HG02981 (cell line): Measurements from ENCODE around the gene LRP5.
A peak's percentile ranks its signal among the peaks of the same experiment; 100 is the strongest.
"Not testable (repeated sequence)": the region's sequence is repeated elsewhere in the genome, so short reads cannot be mapped to it uniquely, and the experiment has no call there.

Experiments used
- ATAC-seq: cut with Tn5 transposase; IDR thresholded peaks from one replicate; pipeline ENCODE4 v1.9.1; 2021; ENCODE audit warnings: mild to moderate bottlenecking, moderate library complexity; ENCODE audit not compliant: unreplicated experiment

Gene LRP5

DNA sequence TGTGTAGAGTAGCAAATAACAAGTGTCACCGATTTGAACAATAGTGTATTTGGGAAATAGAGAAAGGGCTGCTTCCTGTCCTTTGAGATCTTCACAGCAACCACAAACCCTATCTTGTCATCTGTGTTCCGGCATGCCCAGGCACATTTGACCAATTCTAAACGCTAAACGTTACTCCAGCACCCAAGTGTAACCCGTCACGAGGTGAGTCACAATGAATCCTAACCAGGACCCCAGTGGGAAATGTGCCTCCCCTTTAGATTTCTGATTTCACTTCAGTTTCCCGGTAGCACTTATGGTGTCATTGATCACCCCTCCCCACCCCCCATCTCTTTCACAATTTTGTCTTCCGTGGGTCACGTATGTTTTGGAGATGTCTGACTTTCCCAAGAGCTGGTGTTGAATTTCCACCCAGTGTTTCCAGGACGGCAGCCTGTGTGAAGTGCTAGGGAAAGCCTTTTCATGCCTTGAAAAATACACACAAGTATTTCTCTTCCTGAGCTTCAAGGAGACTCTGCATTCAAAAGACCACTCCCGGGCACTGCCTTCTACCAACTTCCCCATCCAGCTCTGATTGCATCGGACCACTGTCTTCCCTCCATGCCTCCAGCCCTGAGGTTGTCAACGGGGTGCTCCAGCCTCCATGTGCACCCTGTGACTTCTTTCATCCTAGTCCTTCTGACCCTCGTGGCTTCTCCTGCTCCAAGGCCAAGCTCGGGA is 30.1 kb upstream of the LRP5 start:
- ATAC-seq: peak; percentile 56

DNA sequence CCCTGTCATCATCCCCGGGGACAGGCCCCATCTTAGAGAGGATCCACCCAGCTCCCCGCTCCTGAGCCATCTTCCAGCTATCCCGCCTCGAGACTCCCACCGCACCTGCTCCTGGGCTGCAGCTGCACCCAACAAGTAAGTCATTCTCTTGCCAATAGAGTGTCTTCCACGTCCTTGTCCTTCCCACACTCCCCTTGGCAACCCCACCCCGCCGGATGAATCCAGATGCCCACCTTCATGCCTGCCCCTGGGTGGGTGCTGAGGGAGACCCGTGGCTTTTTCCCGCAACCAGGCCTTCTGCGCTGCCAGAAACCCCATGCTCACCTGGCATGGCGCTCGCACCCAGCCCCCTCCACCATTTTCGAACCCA is 29.5 kb upstream of the LRP5 start:
- ATAC-seq: no peak

DNA sequence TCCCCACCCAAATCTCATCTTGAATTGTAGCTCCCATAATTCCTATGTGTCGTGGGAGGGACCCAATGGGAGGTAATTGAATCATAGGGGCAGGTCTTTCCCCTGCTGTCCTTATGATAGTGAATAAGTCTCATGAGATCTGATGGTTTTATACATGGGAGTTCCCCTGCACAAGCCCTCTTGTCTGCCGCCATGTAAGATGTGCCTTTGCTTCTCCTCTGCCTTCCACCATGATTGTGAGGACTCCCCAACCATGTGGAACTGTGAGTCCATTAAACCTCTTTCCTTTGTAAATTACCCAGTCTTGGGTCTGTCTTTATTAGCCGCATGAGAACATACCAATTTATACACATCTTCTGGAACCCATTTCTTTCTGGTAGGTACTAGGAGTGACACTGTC is 27.8 kb upstream of the LRP5 start:
- ATAC-seq: not testable (repeated sequence)

DNA sequence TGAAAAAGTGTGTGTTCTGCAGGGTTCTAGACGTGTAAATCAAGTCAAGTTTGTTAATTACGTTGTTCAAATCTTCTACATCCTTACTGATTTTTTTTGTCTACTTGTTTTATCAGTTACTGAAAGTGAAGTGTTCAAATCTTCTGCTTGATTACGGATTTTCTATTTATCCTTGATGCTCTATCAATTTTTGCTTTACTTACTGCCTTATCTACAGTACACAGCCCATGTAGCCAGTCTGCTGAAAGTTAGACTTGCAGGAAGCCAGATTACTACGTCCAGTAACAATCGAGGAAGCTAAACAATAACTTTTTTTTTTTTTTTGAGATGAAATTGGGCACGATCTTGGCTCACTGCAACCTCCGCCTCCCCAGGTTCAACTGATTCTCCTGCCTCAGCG is 25.0 kb upstream of the LRP5 start:
- no peak for ATAC-seq

DNA sequence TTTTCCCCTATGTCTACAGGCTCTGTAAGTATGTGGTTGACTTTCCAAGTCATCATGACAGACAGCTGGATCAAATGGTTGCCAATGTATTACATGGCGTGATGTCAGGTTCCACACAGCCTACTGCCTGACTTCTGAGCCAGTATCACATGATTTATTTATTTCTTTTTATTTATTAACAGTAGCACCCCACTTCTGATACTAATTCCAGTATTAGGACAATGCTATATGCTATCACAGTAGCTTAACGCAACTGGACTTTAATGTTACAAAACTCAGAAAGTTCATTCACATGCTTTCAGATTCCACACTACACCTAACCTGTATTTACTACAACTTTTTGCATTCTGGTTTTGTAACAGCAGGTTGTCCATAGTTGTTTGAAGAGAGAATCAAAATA is 22.9 kb upstream of the LRP5 start:
- no peak for ATAC-seq

DNA sequence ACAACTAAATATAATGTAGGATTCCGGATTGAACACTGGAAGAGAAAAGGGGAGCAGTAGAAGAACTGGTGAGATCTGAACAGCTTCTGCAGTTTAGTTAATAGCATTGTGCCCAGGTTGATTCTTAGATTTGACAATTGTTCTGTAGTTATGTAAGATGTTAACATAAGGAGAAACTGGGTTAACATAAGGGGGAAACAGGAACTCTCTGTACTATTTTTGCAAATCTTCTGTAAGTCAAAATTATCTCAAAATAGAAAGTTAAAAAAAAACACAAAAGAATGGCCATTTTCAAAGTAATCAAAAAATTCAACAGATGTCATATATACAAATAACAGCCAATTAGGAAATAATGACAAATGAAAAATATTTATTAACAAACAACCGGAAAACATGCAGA is 18.7 kb upstream of the LRP5 start:
- ATAC-seq: no peak

DNA sequence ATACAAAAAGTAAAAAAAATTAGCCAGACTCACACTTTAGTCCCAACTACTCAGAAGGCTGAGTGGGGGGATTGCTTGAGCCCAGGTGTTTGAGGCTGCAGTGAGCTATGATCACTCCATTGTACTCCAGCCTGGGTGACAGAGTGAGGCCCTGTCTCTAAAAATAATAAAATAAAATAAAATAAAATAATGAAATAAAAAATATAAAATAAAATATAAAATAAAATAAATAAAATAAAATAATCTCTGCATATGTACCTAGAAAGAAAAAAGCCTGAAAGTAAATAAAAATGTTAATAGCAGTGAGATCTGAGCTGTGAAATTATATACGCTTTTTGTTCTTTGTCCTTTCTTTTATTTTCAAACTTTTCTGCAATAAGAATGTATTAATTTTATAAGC is 17.1 kb upstream of the LRP5 start:
- no peak for ATAC-seq

DNA sequence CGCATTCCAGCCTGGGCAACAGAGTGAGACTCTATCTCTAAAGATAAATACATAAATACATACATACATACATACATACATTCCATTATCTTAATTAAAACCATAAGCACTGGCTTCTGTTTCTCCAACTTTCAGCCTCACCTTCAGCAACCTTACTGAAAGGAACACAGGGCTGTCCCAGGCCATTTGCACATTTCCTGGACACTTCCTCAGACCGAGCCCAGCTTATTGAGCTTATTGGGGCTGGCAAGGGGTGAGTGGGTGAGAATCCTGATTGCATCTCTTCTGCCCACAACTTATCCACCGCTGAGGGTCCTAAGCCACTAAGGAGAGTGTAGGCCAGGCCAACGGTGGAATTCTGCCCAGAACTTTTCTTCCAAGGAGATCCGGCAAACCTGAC is 16.5 kb upstream of the LRP5 start:
- no peak for ATAC-seq

DNA sequence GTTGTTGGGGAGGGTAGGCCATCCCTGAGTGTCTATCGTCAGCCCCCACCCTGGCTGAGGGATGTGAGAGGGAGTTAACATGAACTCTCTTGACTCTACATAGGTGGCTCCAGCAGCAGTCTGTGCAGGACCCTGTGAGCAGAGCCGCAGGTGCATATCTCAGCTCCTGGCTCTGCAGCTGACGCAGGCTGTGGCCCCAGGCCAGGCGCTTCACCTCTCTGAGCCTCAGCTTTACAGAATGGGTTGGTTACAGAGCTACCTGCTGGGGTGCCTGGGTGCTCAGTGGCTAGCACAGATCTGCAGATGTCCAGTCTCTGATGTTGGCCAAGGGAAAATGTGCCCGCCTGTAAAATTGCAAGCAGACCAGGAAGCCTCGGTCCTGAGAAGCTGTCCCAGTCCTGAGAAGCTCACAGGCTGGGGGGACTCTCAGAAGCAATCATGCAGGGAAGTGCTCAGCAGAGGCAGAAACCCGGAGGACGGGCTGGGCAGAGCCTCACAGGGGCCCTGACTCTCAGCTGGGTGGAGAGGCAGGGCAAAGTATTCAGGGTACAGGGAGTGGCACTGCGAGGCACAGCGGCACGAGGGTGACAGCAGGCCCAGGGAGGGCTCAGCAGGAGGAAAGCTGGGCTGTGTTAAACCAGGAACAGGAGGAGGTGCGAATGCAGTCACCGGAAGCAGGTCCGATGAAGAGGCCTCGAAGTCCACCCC is 15.9 kb upstream of the LRP5 start:
- ATAC-seq: no peak

DNA sequence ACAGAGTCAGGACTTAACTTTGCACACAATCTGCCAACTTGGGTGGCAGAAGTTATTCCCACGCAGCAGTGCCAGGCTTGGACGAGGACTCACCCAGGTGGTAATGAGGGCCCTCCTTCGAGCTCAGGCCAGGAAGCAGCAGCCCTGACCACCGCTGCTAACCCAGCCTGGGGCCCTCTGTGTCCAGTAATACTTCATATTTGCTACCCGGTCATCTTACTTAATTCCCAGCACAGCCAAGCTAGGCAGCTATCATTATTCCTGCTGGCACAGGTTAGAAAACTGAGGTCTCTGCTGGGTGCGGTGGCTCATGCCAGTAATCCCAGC is 15.4 kb upstream of the LRP5 start:
- no peak for ATAC-seq

DNA sequence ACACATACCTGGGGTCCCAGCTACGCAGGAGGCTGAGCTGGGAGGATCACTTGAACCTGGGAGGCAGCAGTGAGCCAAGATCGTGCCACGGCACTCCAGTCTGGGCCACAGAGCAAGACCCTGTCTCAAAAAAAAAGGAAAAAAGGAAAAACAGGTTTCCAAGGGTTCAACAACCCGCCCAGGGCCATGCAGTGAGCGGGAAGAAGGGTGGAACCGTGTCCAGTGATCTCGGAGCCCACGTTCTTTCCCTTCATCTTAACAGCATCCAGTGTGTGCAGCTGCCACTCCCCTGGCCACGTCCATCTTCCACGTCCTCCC is 14.9 kb upstream of the LRP5 start:
- ATAC-seq: no peak

DNA sequence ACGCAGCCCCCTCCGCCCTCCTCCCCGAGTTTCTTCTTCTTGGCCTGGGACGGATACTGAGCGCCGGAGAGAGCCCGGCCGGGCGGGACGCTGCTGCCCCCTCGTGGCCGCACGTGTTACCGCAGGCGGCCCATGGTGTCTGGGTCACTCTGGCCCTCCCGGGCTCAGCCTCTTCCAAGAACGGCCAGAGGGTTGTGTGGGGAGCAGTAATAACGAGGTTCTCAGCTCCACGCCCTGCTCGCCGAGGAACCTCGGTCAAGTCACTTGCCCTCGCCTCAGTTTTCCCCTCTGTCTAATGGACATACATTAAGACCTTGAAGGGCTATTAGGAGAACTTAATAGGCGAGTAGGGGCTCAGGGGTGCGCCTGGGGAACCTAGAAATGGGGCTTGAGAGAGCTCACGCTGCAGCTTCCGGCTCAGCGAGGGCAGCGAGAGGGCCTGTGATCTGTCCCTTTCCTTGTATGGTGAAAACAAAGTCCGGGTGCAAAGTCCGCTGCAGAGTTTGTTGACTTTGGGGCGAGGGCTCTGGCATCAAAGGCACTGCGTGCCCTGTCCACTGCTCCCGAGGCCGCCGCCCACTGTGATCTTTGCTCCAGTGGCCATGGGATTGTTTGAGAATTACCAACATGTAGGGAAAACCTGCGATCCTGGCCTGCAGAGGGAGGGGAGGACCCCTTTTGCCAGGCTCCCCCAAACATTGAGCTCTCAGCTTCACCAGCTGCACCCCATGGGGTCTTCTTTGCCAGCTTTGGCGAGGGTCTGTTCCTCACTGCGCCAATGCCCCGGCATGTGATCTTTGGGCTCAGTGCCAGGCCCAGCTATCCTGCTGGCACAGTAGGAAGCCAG is 14.4 kb upstream of the LRP5 start:
- no peak for ATAC-seq

DNA sequence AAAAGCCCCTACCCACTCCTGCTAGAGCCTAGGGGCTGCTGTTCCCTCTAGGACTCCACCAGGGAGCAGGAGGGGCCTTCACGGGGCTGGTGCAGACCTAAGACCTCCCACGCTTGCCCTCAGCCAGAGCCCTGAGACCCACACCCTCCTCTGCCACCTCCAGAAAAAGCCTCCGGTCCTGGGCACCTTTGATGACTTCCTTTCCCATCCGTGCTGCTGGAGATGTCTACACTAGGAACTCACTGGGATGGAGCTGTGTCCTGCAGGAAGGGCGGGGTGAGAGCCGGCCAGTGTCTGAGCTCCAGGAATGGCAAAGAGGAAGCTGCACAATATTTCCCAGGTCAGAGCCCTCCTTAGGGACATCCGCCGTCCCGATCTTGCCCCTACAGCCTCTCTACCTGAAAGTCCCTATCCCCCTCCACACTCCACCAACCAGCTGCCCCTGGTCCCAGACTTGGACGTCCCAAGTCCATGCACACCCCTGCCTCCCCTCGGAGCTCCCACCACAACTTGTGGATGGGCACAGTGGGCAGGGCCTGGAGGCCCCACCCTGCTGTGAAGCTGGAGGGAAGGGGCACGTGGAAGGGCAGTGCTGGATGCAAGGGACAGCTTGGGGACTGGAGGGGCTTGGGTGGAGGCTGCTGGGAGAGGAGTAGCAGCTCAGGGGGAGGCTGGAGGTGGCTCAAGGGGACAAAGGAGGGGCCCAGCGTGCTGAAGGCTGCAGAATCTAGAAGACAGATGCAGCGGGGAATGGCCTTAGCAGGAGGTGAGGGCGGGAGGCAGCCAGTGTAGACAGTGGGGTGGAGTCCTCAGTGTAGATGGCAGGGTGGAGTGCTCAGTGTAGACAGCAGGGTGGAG is 13.5 kb upstream of the LRP5 start:
- no peak for ATAC-seq

DNA sequence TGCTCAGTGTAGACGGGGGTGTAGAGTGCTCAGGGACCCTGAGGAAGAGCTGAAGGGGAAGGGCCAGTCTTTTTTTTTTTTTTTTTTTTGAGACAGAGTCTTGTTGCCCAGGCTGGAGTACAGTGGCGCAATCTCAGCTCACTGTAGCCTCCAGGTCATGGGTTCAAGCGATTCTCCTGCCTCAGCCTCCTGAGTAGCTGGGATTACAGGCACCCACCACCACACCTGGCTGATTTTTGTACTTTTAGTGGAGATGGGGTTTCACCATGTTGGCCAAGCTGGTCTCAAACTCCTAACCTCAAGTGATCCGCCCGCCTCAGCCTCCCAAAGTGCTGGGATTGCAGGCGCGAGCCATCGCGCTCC is 12.9 kb upstream of the LRP5 start:
- ATAC-seq: not testable (repeated sequence)

DNA sequence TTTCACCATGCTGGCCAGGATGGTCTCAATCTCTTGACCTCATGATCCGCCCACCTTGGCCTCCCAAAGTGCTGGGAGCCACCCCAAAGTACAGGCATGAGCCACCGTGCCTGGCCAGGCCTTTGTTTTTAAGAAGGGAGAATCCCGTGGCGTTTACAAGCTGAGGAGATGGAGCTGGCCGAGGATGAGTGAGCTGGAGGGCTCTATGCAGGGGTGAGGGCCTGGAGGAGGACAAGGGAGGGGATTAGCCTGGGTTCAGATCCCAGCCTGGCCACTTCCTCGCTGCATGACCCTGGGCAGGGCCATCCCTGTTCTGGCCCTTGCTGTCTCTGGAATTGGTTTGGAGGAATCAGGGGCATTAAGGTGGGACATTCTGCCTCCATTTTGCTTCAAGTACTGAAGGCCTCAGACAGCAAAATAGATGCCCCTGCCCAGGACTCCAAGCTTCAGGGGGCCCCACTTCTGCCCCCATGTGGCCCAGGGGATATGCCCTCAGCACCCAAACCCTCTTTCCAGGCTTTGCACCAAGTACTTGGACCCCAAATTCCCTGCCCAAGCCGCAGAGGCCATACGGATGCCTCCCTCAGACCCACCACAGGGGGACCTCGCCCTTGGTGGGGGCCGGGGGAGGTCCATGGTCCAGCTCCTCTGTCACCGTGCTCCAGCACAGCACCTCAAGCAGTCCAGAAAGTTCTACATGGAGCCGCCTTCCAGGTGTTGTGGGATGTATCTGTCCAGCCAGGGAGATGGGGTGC is 12.1 kb upstream of the LRP5 start:
- ATAC-seq: no peak

DNA sequence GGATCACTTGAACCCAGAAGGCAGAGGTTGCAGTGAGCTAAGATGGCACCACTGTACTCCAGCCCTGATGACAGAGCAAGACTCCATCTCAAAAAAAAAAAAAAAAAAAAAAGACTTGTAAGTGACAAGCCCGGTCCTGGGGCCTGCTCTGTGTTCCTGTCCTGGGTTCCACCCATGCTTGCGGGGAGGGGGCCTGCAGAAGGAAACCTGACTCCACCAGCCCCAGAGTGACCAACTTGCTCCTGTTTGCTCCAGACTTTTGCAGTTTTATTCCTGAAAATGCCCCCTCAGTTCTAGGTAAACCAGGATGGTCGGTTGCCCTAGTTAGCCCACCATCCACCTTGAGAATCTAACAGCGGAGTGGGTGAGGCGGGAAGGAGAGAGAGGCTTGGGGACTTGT is 10.1 kb upstream of the LRP5 start:
- ATAC-seq: no peak

DNA sequence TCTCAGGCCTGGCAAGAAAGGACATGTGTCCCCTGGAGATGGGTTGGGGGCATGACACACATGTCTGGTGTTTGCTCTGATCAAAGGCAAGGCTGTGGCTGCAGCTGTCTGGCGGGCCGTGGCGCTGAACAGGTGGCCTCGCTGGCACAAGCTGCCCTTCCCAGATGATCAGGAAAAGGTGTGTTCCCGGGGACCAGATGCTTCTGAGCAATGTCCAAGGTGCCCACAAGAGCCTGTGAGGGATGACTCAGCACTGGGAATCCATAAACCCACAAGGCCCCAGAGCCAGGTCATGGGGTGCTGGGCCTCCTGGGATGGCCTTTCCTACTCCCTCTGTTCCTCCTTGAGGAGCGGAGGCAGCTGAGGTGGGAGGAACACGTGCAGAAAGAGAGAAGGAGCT is 9.7 kb upstream of the LRP5 start:
- ATAC-seq: no peak

DNA sequence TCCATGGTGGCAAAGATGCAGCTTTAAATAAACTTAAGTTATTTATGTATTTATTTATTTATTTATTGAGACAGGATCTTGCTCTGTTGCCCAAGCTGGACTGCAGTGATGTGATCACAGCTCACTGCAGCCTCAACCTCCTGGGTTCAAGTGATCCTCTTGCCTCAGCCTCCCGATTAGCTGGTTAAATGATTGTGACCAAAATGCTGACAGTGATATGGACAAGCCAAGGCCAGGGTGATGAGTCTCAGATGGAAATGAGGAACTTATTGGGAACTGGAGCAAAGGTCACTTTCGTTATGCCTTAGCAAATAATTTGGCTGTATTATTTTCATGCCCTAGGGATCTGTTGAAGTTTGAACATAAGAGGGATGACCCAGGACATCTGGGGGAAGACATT is 9.3 kb upstream of the LRP5 start:
- ATAC-seq: no peak

DNA sequence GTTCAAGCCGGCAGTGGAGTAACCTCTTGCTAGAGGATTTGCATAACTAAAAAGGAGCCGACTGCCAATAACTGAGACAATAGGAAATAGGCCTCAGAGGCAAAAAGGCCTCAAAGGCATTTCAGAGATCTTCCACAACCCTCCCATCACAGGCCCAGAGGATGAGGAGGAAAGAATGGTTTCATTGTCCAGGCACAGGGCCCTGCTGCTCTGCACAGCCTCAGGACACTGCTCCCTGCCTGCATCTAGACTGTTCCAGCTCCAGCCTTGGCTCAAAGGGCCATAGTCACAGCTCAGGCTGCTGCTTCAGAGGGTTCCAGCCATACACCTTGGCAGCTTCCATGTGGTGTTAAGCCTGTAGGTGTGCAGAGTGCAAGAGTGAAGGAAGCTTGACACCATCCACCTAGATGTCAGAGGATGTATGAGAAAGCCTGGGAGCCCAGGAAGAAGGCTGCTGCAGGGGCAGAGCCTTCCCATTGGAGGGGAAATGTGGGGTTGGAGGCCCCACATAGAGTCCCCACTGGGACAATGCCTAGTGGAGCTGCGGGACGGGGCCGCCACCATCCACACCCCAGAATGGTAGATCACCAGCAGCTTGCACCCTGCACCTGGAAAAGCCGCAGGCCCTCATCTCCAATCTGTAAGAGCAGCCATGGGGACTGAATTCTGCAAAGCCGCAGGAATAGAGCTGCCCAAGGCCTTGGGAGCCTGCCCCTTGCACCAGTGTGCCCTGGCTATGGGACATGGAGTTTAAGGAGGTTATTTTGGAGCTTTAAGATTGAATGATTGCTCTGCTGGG is 8.2 kb upstream of the LRP5 start:
- ATAC-seq: no peak

DNA sequence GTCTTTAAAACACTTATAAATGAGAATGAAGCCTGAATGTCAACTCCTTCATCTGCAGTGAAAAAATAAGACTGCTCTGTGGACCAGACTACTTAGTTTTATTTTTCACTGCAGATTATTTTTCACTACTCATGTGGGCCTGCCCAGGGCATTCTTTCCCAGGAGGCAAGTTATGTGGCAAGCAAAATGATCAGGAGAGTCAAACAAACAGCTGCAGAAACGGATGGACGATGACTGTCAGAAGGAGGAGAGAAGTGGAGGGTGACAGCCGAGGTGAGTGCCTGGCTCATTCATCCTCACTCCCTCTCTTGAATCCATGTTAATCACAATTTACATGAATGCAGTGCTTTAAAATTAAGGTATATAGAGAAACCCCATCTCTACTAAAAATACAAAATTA is 5.8 kb upstream of the LRP5 start:
- ATAC-seq: no peak
